Keratinocyte (primary cell): ENCODE data around the gene AP3M1. TPM values are rescaled to one million over a fixed set of nuclear protein-coding genes. Genes with fewer than 3 reads are reported as not detected.
A peak's percentile ranks its signal among the peaks of the same experiment; 100 is the strongest.

Experiments used
- DNase-seq: peaks from one replicate; pipeline ENCODE4 v3.0.0-alpha.2; 2011; ENCODE audit warnings: low read depth, missing footprints, low spot score
- FAIRE-seq: peaks from 2 replicates; lab custom pipeline; 2011; peaks lifted over from hg19 to GRCh38; lab: Jason Lieb, UNC
- H2AFZ ChIP-seq: 2 replicates; pipeline ENCODE4 v1.6.0; 2012; ENCODE audit warnings: low read length, control low read depth, inconsistent platforms; ENCODE audit not compliant: control insufficient read depth
- H3K27ac ChIP-seq: 2 replicates; pipeline ENCODE4 v1.5.1; 2011; ENCODE audit warnings: low read length; ENCODE audit not compliant: control insufficient read depth, insufficient read depth
- H3K27me3 ChIP-seq: 3 replicates; pipeline ENCODE4 v1.6.0; 2011; ENCODE audit warnings: low read length; ENCODE audit not compliant: control insufficient read depth, insufficient read depth; ENCODE audit errors: extremely low read depth
- H3K36me3 ChIP-seq, 2 experiments: 2 replicates in 1 of 2; 3 replicates in 1 of 2; pipeline ENCODE4 v1.5.1; 2011; ENCODE audit warnings: low read length in 2 of 2, mild to moderate bottlenecking in 1 of 2; ENCODE audit not compliant: control insufficient read depth in 2 of 2, insufficient read depth in 2 of 2; ENCODE audit errors: extremely low read depth in 1 of 2
- H3K4me1 ChIP-seq: 3 replicates; pipeline ENCODE4 v1.5.1; 2011; ENCODE audit warnings: low read length; ENCODE audit not compliant: control insufficient read depth, insufficient read depth; ENCODE audit errors: extremely low read depth
- H3K4me2 ChIP-seq: 3 replicates; pipeline ENCODE4 v1.6.0; 2011; ENCODE audit warnings: low read depth, low read length; ENCODE audit not compliant: control insufficient read depth, insufficient read depth; ENCODE audit errors: extremely low read depth
- H3K4me3 ChIP-seq, 3 experiments: fragments of 200-600 bp in 1 of 3; sonication (generic) in 1 of 3; 2 replicates in 2 of 3; 3 replicates in 1 of 3; pipeline ENCODE4 v1.5.1; 2011 to 2016; ENCODE audit warnings: low read length in 3 of 3, mild to moderate bottlenecking in 3 of 3, control low read depth in 2 of 3, inconsistent platforms in 1 of 3, low read depth in 1 of 3, mixed read lengths in 1 of 3, mixed run types in 1 of 3, moderate library complexity in 1 of 3; ENCODE audit not compliant: control insufficient read depth in 2 of 3, insufficient read depth in 2 of 3; ENCODE audit errors: extremely low read depth in 1 of 3
- H3K79me2 ChIP-seq: 2 replicates; pipeline ENCODE4 v1.6.0; 2012; ENCODE audit warnings: low read length; ENCODE audit not compliant: control insufficient read depth, insufficient read depth
- H3K9ac ChIP-seq: 3 replicates; pipeline ENCODE4 v1.6.0; 2011; ENCODE audit warnings: low read length; ENCODE audit not compliant: control insufficient read depth, insufficient read depth; ENCODE audit errors: extremely low read depth
- H3K9me1 ChIP-seq: 3 replicates; pipeline ENCODE4 v1.6.0; 2011; ENCODE audit warnings: low read length; ENCODE audit not compliant: control insufficient read depth, insufficient read depth; ENCODE audit errors: extremely low read depth
- H3K9me3 ChIP-seq: 2 replicates; pipeline ENCODE4 v1.5.1; 2012; ENCODE audit warnings: low read depth, low read length; ENCODE audit not compliant: control insufficient read depth
- H4K20me1 ChIP-seq: 3 replicates; pipeline ENCODE4 v1.6.0; 2011; ENCODE audit warnings: low read length; ENCODE audit not compliant: control insufficient read depth, insufficient read depth; ENCODE audit errors: extremely low read depth
- EZH2 ChIP-seq: IDR thresholded peaks from one replicate; pipeline ENCODE4 v1.6.1; 2012; ENCODE audit warnings: inconsistent platforms, mild to moderate bottlenecking, low read length, moderate library complexity
- dilution Hi-C: fragments of 300-500 bp; cut with MboI; formaldehyde crosslinking; loops from one replicate; pipeline ENCODE4 v1.7.0; 2020; ENCODE audit warnings: low sequenced_read_pairs; ENCODE audit not compliant: extremely low pct_ligation_motif_present
- polyA plus RNA-seq, 5 experiments: library from polyadenylated mRNA; depleted of rRNA in 3 of 5; stranded (reverse) in 3 of 5; stranded (forward) in 1 of 5; unstranded in 1 of 5; fragments of >200 nt; gene quantifications; 1 replicate in 1 of 5; 2 replicates in 3 of 5; 3 replicates in 1 of 5; pipeline versions ENCODE4 v1.2.1 to v1.2.3, GENCODE V29; 2011 to 2012; ENCODE audit warnings: missing spikeins in 2 of 5, low read depth in 1 of 5, low replicate concordance in 1 of 5
- TF ChIP-seq, protein P1 (sequence below), 3 experiments: IDR thresholded peaks in 1 of 3; conservative IDR thresholded peaks in 1 of 3; optimal IDR thresholded peaks in 1 of 3; 2 replicates in 2 of 3; 3 replicates in 1 of 3; pipeline versions ENCODE3 to v1.5.1; 2011; ENCODE audit warnings: low read length in 3 of 3, mild to moderate bottlenecking in 3 of 3, moderate library complexity in 2 of 3, control low read depth in 1 of 3, inconsistent platforms in 1 of 3; ENCODE audit not compliant: insufficient read depth in 2 of 3; ENCODE audit errors: extremely low read depth in 1 of 3

AP3M1 gene
- polyA plus RNA-seq, 1 donor (not counting 4 experiments of a cell fraction or from before 2014, with no cell fraction given), result 53.5 TPM

DNA sequence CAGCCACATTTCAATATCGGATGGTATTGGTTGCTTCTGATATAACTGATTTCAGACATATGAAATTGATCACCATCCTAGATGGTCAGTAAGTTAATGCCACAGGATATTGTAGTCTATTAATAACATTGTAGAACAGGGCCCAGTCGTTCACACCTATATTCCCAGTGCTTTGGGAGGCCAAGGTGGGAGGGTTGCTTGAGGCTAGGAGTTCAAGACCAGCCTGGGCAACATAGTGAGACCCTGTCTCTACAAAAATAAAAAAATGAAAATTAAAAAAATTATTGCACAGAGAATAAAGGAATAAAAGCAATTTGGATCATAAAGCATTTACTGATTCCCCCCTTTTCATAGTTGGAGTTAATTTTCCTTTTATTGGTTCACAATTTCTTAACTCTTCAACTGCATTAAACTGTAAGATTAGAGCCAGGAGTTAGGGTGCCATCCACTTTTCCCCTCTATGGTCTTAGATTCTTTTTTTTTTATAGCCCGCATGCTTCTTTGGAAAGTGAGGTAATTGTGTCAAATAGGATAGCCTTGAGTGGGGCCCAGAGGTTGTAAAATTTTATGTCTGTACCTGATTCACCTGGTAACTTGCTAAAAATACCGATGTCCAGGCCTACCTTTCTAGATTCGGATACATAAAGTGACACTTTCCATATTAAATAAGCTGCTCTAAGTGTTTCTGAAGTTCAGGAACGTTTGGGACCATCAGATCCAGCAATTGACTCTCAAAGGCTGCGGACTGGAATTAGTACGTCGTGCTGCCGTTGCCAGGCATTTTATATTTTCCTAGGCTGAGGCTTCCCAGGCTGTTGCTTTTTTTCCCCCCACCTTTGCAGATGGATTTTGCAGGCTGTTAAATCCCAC, 25.1 kb upstream of the AP3M1 start:
- no peak for FAIRE-seq
- dilution Hi-C loops, result no loop called here
- H3K4me1 ChIP-seq, result peaks cover 25% of the 10 kb centered on the region
- H3K4me3 ChIP-seq, result peak overlapping the region; percentile 59 to 99 (median 86)
- no peaks in the 10 kb centered on the region for H3K27me3 ChIP-seq
- peak overlapping the region; percentile 90 for H2AFZ ChIP-seq
- no peaks in the 10 kb centered on the region for H3K36me3 ChIP-seq
- peaks cover 40% of the 10 kb centered on the region for H3K79me2 ChIP-seq
- DNase-seq, result no peak
- TF ChIP-seq, protein P1, sequence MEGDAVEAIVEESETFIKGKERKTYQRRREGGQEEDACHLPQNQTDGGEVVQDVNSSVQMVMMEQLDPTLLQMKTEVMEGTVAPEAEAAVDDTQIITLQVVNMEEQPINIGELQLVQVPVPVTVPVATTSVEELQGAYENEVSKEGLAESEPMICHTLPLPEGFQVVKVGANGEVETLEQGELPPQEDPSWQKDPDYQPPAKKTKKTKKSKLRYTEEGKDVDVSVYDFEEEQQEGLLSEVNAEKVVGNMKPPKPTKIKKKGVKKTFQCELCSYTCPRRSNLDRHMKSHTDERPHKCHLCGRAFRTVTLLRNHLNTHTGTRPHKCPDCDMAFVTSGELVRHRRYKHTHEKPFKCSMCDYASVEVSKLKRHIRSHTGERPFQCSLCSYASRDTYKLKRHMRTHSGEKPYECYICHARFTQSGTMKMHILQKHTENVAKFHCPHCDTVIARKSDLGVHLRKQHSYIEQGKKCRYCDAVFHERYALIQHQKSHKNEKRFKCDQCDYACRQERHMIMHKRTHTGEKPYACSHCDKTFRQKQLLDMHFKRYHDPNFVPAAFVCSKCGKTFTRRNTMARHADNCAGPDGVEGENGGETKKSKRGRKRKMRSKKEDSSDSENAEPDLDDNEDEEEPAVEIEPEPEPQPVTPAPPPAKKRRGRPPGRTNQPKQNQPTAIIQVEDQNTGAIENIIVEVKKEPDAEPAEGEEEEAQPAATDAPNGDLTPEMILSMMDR (optimal IDR thresholded peaks at IDR 0.05 in 1 of 3, IDR thresholded peaks at IDR 0.05 in 1 of 3, conservative IDR thresholded peaks at IDR 0.05 in 1 of 3; ENCODE audit: extremely low read depth in 1 of 3, insufficient read depth in 2 of 3, low read length in 3 of 3), result no peak
- no peak for TF ChIP-seq EZH2
- H4K20me1 ChIP-seq, result no peaks in the 10 kb centered on the region
- H3K27ac ChIP-seq, result peak overlapping the region; percentile 98
- no peaks in the 10 kb centered on the region for H3K9me3 ChIP-seq
- no peaks in the 10 kb centered on the region for H3K9me1 ChIP-seq
- peak overlapping the region; percentile 99 for H3K4me2 ChIP-seq
- peak overlapping the region; percentile 99 for H3K9ac ChIP-seq

DNA sequence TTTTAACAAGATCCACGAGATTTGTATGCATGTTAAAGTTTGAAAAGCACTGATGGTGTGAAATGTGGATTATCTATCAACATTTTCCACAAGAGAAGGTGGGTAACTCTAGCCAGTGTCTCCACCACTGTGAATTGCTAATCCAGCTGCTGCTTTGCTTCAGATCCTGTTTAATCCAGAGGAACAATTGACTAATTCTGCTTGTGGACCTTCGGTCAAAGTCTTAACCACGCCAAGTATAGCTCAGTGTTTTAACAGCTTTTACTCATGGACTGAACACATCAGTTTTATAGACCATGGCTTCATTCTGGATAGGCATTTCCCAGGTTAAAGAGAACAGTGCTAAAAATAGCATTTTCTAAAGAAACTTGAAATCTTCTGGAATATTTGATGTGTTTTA, 23.9 kb upstream of the AP3M1 start:
- DNase-seq, result no peak
- H3K79me2 ChIP-seq, result peaks cover 29% of the 10 kb centered on the region
- no peaks in the 10 kb centered on the region for H3K27me3 ChIP-seq
- no peak overlapping the region for H3K4me3 ChIP-seq
- no peak overlapping the region for H2AFZ ChIP-seq
- no peak for TF ChIP-seq EZH2
- TF ChIP-seq, protein P1 (optimal IDR thresholded peaks at IDR 0.05 in 1 of 3, IDR thresholded peaks at IDR 0.05 in 1 of 3, conservative IDR thresholded peaks at IDR 0.05 in 1 of 3; ENCODE audit: extremely low read depth in 1 of 3, insufficient read depth in 2 of 3, low read length in 3 of 3), result no peak
- H4K20me1 ChIP-seq, result no peaks in the 10 kb centered on the region
- peak overlapping the region; percentile 7 for H3K27ac ChIP-seq
- peaks cover 21% of the 10 kb centered on the region for H3K4me1 ChIP-seq
- H3K9me1 ChIP-seq, result no peaks in the 10 kb centered on the region
- H3K9me3 ChIP-seq, result no peaks in the 10 kb centered on the region
- dilution Hi-C loops, result no loop called here
- no peak for FAIRE-seq
- no peaks in the 10 kb centered on the region for H3K36me3 ChIP-seq
- no peak overlapping the region for H3K4me2 ChIP-seq
- H3K9ac ChIP-seq, result no peak overlapping the region
